BE2C (cell line): ENCODE measurements around the gene BRD3.

ENCODE experiments used
- DNase-seq: peaks from one replicate; pipeline ENCODE4 v3.0.0-alpha.2; 2020
- H3K27me3 ChIP-seq: fragments of 250-450 bp; sonication (Bioruptor Pico); 2 replicates; pipeline ENCODE4 v1.5.1; 2020; ENCODE audit warnings: mild to moderate bottlenecking
- H3K36me3 ChIP-seq: fragments of 250-450 bp; sonication (Bioruptor Pico); 2 replicates; pipeline ENCODE4 v1.5.1; 2020; ENCODE audit warnings: mild to moderate bottlenecking
- H3K4me1 ChIP-seq: fragments of 250-450 bp; sonication (Bioruptor Pico); 2 replicates; pipeline ENCODE4 v1.5.1; 2020
- H3K4me3 ChIP-seq: 2 replicates; pipeline ENCODE4 v1.5.1; 2011; ENCODE audit warnings: low read depth, low read length
- H3K9me3 ChIP-seq: fragments of 250-450 bp; sonication (Bioruptor Pico); 2 replicates; pipeline ENCODE4 v1.5.1; 2020
- TF ChIP-seq, protein P1 (sequence below): IDR thresholded peaks from 2 replicates; pipeline ENCODE4 v1.5.1; 2012; ENCODE audit warnings: mild to moderate bottlenecking, low read depth, low read length

Gene BRD3

GRCh38 chr9:134063088-134063570, 4.7 kb downstream of the BRD3 start:
- H3K4me1 ChIP-seq: no peaks in the 10 kb centered on the region
- TF ChIP-seq, protein P1, sequence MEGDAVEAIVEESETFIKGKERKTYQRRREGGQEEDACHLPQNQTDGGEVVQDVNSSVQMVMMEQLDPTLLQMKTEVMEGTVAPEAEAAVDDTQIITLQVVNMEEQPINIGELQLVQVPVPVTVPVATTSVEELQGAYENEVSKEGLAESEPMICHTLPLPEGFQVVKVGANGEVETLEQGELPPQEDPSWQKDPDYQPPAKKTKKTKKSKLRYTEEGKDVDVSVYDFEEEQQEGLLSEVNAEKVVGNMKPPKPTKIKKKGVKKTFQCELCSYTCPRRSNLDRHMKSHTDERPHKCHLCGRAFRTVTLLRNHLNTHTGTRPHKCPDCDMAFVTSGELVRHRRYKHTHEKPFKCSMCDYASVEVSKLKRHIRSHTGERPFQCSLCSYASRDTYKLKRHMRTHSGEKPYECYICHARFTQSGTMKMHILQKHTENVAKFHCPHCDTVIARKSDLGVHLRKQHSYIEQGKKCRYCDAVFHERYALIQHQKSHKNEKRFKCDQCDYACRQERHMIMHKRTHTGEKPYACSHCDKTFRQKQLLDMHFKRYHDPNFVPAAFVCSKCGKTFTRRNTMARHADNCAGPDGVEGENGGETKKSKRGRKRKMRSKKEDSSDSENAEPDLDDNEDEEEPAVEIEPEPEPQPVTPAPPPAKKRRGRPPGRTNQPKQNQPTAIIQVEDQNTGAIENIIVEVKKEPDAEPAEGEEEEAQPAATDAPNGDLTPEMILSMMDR: no peak
- peaks cover 3% of the 10 kb centered on the region for H3K36me3 ChIP-seq
- H3K9me3 ChIP-seq: no peaks in the 10 kb centered on the region
- H3K27me3 ChIP-seq: no peaks in the 10 kb centered on the region
- H3K4me3 ChIP-seq: no peak overlapping the region
- DNase-seq: peak; percentile 19

DNA sequence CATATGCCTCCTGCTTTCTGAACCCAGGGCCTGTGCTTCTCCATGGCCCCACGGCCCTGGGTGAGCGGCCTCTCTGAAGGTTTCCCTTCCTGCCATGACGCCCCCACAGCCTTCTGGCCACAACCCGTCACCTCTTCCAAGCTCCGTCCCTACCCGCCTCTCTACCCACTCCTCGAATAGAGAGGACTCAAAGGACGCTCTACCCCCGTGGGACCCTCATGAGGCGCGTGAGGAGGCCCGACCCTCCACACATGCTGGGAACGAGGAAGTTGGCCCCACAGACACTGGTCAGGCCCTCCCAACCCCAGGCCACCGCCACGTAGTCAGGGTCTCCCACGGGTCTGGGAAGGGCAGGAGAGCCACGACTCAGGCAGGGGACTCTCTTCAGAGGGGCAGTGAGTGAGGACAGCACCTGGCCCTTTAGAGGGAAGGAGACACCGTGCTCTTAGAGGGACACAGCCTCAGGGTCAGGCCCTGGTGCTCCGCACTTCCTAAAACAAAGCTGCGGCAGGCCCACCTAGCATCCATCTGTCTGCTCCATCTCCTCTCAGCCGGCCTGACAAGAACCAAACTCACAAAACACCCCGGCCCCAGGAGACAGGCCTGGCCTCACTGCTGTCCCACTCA, 5.3 kb downstream of the BRD3 start:
- DNase-seq: peak; percentile 8
- Histone ChIP-seq H3K27me3 (no peaks in the 10 kb centered on the region), H3K4me1 (no peaks in the 10 kb centered on the region), H3K9me3 (no peaks in the 10 kb centered on the region), H3K4me3 (no peak overlapping the region), H3K36me3 (peaks cover 3% of the 10 kb centered on the region)
- TF ChIP-seq, protein P1: no peak

GRCh38 chr9:134061688-134062371, 6.0 kb downstream of the BRD3 start:
- H3K4me1 ChIP-seq: no peaks in the 10 kb centered on the region
- no peak for DNase-seq
- H3K36me3 ChIP-seq: peaks cover 3% of the 10 kb centered on the region

DNA sequence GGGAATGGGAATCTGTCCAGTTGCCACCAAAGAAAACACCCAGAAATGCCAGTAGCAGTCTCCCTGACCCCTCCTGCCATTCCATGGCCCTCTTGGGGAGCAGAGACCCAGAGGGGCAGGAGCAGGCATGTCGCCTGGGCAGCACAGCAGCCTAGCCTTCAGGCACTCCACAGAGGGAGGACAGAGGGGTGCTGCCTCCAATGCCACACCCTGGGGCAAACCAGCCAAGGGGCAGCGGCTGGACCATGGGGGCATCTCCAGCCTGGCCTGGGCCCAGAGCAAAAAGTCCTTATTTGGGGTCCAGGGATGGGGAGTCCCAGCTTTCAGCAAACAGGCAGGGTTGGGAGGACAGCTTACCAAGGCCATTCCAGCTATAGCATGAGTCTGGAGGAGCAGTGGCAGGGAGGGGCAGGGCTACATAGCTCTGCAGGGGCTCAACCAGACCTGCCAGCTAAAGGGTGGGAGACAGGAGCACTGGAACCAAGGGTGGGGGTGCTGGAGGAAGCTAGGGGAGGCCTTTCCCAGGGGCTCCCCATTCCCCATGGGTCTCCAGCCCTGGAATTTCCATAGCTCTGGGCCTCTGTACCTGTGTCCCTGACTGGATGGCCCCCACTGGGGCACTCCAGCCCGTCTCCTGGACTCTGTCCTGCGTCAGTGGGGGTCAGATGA, 6.7 kb downstream of the BRD3 start:
- Histone ChIP-seq H3K36me3 (peaks cover 3% of the 10 kb centered on the region), H3K27me3 (no peaks in the 10 kb centered on the region), H3K4me3 (no peak overlapping the region), H3K9me3 (no peaks in the 10 kb centered on the region), H3K4me1 (no peaks in the 10 kb centered on the region)
- TF ChIP-seq, protein P1: no peak
- DNase-seq: peak; percentile 7

More at GRCh38 chr9:134061688-134062371, 6.0 kb downstream of the BRD3 start:
- H3K4me3 ChIP-seq: no peak overlapping the region
- no peaks in the 10 kb centered on the region for H3K9me3 ChIP-seq
- no peaks in the 10 kb centered on the region for H3K27me3 ChIP-seq
- TF ChIP-seq, protein P1: no peak

GRCh38 chr9:134060546-134060945, 7.3 kb downstream of the BRD3 start:
- H3K36me3 ChIP-seq: peaks cover under 1% of the 10 kb centered on the region
- H3K4me3 ChIP-seq: no peak overlapping the region
- no peaks in the 10 kb centered on the region for H3K4me1 ChIP-seq
- no peak for DNase-seq
- TF ChIP-seq, protein P1: no peak
- no peaks in the 10 kb centered on the region for H3K9me3 ChIP-seq
- H3K27me3 ChIP-seq: no peaks in the 10 kb centered on the region
